CD4-positive, alpha-beta T cell treated with Interleukin-21 for 1 hour (primary cell): ENCODE data around the gene MACROD2.
A peak's percentile ranks its signal among the peaks of the same experiment; 100 is the strongest.
"Not testable (repeated sequence)": the region's sequence is repeated elsewhere in the genome, so short reads cannot be mapped to it uniquely, and the experiment has no call there.

ENCODE experiments used
- DNase-seq: peaks from one replicate; pipeline ENCODE4 v3.0.0-alpha.2; 2020

Gene MACROD2

GRCh38 chr20:13995086-13995665 lies at the start of gene MACROD2:
TSS of gene MACROD2 (plus strand) at chr20:13995516.
- DNase-seq = peak; percentile 43

- no peak for DNase-seq
These were observed 47.6 kb upstream of the MACROD2 start for GRCh38 chr20:13947719-13948118.

- no peak for DNase-seq
These were observed 42.1 kb upstream of the MACROD2 start for GRCh38 chr20:13953227-13953626.

GRCh38 chr20:13960119-13960518 lies 35.2 kb upstream of the MACROD2 start:
- DNase-seq = no peak

GRCh38 chr20:13960525-13960924 lies 34.8 kb upstream of the MACROD2 start:
- DNase-seq = no peak

GRCh38 chr20:13984211-13984610 lies 11.1 kb upstream of the MACROD2 start:
- DNase-seq = no peak

GRCh38 chr20:13990465-13990864 lies 4.9 kb upstream of the MACROD2 start, which contains the start of gene SEL1L2:
TSS of gene SEL1L2 (minus strand) at chr20:13990614. CDS start at chr20:13990534, 80 bp downstream.
- DNase-seq = no peak

- DNase-seq = no peak
These were observed 4.0 kb upstream of the MACROD2 start for GRCh38 chr20:13991311-13991710.

- DNase-seq = not testable (repeated sequence)
These were observed 3.4 kb upstream of the MACROD2 start for GRCh38 chr20:13991955-13992354.

GRCh38 chr20:13995841-13996240 lies 525 bp downstream of the MACROD2 start:
- no peak for DNase-seq

GRCh38 chr20:13996265-13996664 lies 949 bp downstream of the MACROD2 start:
- DNase-seq = no peak

- no peak for DNase-seq
These were observed 5.6 kb downstream of the MACROD2 start for GRCh38 chr20:14000917-14001316.

GRCh38 chr20:14005996-14006395 lies 10.7 kb downstream of the MACROD2 start:
- no peak for DNase-seq

GRCh38 chr20:14009208-14009607 lies 13.9 kb downstream of the MACROD2 start:
- DNase-seq = no peak

- DNase-seq = no peak
These were observed 17.4 kb downstream of the MACROD2 start for GRCh38 chr20:14012671-14013070.

- DNase-seq = no peak
These were observed 35.7 kb downstream of the MACROD2 start for GRCh38 chr20:14030991-14031390.

- no peak for DNase-seq
These were observed 38.0 kb downstream of the MACROD2 start for GRCh38 chr20:14033310-14033709.

- DNase-seq = no peak
These were observed 41.3 kb downstream of the MACROD2 start for GRCh38 chr20:14036567-14036966.

- not testable (repeated sequence) for DNase-seq
These were observed 49.5 kb downstream of the MACROD2 start for GRCh38 chr20:14044712-14045276.

GRCh38 chr20:14046534-14046933 lies 51.2 kb downstream of the MACROD2 start:
- DNase-seq = no peak

- DNase-seq = no peak
These were observed 53.8 kb downstream of the MACROD2 start for GRCh38 chr20:14049111-14049510.

GRCh38 chr20:14051454-14051853 lies 56.1 kb downstream of the MACROD2 start:
- DNase-seq = no peak

GRCh38 chr20:14055127-14055742 lies 59.9 kb downstream of the MACROD2 start:
- peak; percentile 18 for DNase-seq

- DNase-seq = no peak
These were observed 66.9 kb downstream of the MACROD2 start for GRCh38 chr20:14062171-14062570.

- DNase-seq = no peak
These were observed 67.5 kb downstream of the MACROD2 start for GRCh38 chr20:14062786-14063185.
